Lung (tissue), 12 donors: Measurements from ENCODE around the gene NTN1. TPM values are rescaled to one million over a fixed set of nuclear protein-coding genes. Genes with fewer than 3 reads are reported as not detected.
"Not testable (repeated sequence)": the region's sequence is repeated elsewhere in the genome, so short reads cannot be mapped to it uniquely, and the experiment has no call there.

ENCODE experiments used
- ATAC-seq: fragments of 200-7000 bp; cut with Tn5 transposase; one replicate; pipeline ENCODE4 v1.9.1; 2020; ENCODE audit warnings: moderate number of reproducible peaks; ENCODE audit not compliant: insufficient read depth, low FRiP score
- DNase-seq, 3 donors: peaks; one replicate each; pipeline ENCODE4 v3.0.0-alpha.2; 2013 to 2017
- H3K27ac ChIP-seq, 2 donors: one replicate each; pipeline ENCODE4 v1.5.1; 2013; ENCODE audit warnings: mild to moderate bottlenecking in 2 of 2, moderate library complexity in 2 of 2, control low read depth in 1 of 2, inconsistent platforms in 1 of 2, low read depth in 1 of 2, low read length in 1 of 2
- H3K27me3 ChIP-seq, 3 donors: one replicate each; pipeline ENCODE4 v1.5.1; 2013; ENCODE audit warnings: low read length in 2 of 3; ENCODE audit not compliant: control insufficient read depth in 3 of 3, insufficient read depth in 3 of 3
- H3K36me3 ChIP-seq, 4 donors: one replicate each; pipeline ENCODE4 v1.5.1; 2013; ENCODE audit warnings: low read length in 4 of 4, mild to moderate bottlenecking in 1 of 4, moderate library complexity in 1 of 4; ENCODE audit not compliant: control insufficient read depth in 4 of 4, insufficient read depth in 4 of 4
- H3K4me1 ChIP-seq, 5 donors: one replicate each; pipeline ENCODE4 v1.5.1; 2013; ENCODE audit warnings: low read length in 5 of 5, mild to moderate bottlenecking in 2 of 5, moderate library complexity in 1 of 5; ENCODE audit not compliant: control insufficient read depth in 5 of 5, insufficient read depth in 5 of 5
- H3K4me3 ChIP-seq: one replicate; pipeline ENCODE4 v1.5.1; 2013; ENCODE audit warnings: mild to moderate bottlenecking, control low read depth, moderate library complexity
- H3K9ac ChIP-seq, 2 donors: one replicate each; pipeline ENCODE4 v1.5.1; 2013; ENCODE audit warnings: low read length in 2 of 2, control low read depth in 1 of 2; ENCODE audit not compliant: insufficient read depth in 1 of 2
- H3K9me3 ChIP-seq, 4 donors: one replicate each; pipeline ENCODE4 v1.5.1; 2013; ENCODE audit warnings: low read length in 3 of 4, mild to moderate bottlenecking in 1 of 4, moderate library complexity in 1 of 4; ENCODE audit not compliant: control insufficient read depth in 4 of 4, insufficient read depth in 3 of 4
- CTCF ChIP-seq: IDR thresholded peaks from 2 replicates; pipeline ENCODE4 v1.5.1; 2012; ENCODE audit warnings: mild to moderate bottlenecking; ENCODE audit errors: control extremely low read depth, extremely low read depth
- WGBS, 2 donors: extraction: QIAGEN DNeasy Blood & Tissue Kit; methylation state at CpG; one replicate each; pipeline ENCODE4 v1.1.7; 2013; 5-methylcytosine and 5-hydroxymethylcytosine counted together
- polyA plus RNA-seq, 2 donors: library from polyadenylated mRNA; stranded (reverse); fragments of 200-250 nt; gene quantifications; one replicate each; pipeline ENCODE4 v1.2.1, GENCODE V29; 2013
- total RNA-seq, 2 donors: library from RNA; depleted of rRNA in 1 of 2; stranded (reverse); fragments of >200 nt in 1 of 2; gene quantifications; one replicate each; pipeline ENCODE4 v1.2.1, GENCODE V29; 2014 to 2021
- donor health status: control.
- donor health status: control.
- donor health status: Bipolar disorder and iron deficiency.
- donor health status: healthy.
- donor health status: DM: yes; HTN: yes; CAD: no.

Gene NTN1
- total and polyA plus RNA-seq, 4 donors: 3.6 to 17.1 (median 7.8) TPM

GRCh38 chr17:9256751-9257629 lies 235.7 kb downstream of the NTN1 start:
- H3K36me3 ChIP-seq: no peaks in the 10 kb centered on the region
- H3K4me3 ChIP-seq: no peak overlapping the region
- H3K9ac ChIP-seq: no peak overlapping the region
- WGBS, 2 donors: 31 to 39% methylated on average over 19 of the region's 19 CpGs
- H3K4me1 ChIP-seq: peaks cover 0 to 11% (median 0%) of the 10 kb centered on the region in 5 donors
- ATAC-seq (no peak), DNase-seq (no peak)
- H3K9me3 ChIP-seq: no peaks in the 10 kb centered on the region
- peaks cover 0 to 29% (median 0%) of the 10 kb centered on the region in 3 donors for H3K27me3 ChIP-seq
- no peak for TF ChIP-seq CTCF
- H3K27ac ChIP-seq: peak overlapping the region in 1 of 2 donors; percentile 34

- H3K27me3 ChIP-seq: peaks cover 0 to 32% (median 0%) of the 10 kb centered on the region in 3 donors
- H3K36me3 ChIP-seq, ATAC-seq, H3K4me3 ChIP-seq, H3K9ac ChIP-seq, H3K27ac ChIP-seq, DNase-seq, H3K9me3 ChIP-seq: not testable (repeated sequence)
- WGBS, 2 donors: 88 to 94% methylated on average over 9 of the region's 9 CpGs
- peaks cover 0 to 11% (median 0%) of the 10 kb centered on the region in 5 donors for H3K4me1 ChIP-seq
These were observed 236.3 kb downstream of the NTN1 start for GRCh38 chr17:9257630-9257965.

GRCh38 chr17:9258115-9259015 lies 237.1 kb downstream of the NTN1 start:
- Histone ChIP-seq H3K4me3 (no peak overlapping the region), H3K27me3 (peaks cover 0 to 25% (median 0%) of the 10 kb centered on the region in 3 donors), H3K9me3 (no peaks in the 10 kb centered on the region), H3K4me1 (peaks cover 0 to 11% (median 0%) of the 10 kb centered on the region in 5 donors), H3K27ac (no peak overlapping the region), H3K36me3 (no peaks in the 10 kb centered on the region), H3K9ac (no peak overlapping the region)
- WGBS, 2 donors: 85 to 87% methylated on average over 15 of the region's 15 CpGs
- TF ChIP-seq CTCF: no peak
- ATAC-seq: no peak
- no peak for DNase-seq

- Histone ChIP-seq H3K36me3 (no peaks in the 10 kb centered on the region), H3K9ac (no peak overlapping the region), H3K27me3 (peaks cover 0 to 24% (median 0%) of the 10 kb centered on the region in 3 donors), H3K4me3 (no peak overlapping the region), H3K4me1 (peaks cover 0 to 11% (median 0%) of the 10 kb centered on the region in 5 donors), H3K9me3 (peaks cover 0 to 4% (median 1%) of the 10 kb centered on the region in 4 donors), H3K27ac (no peak overlapping the region)
- no peak for TF ChIP-seq CTCF
- 66 to 72% methylated on average over 10 of the region's 10 CpGs for WGBS, 2 donors
- no peak for ATAC-seq
- DNase-seq: peak in 1 of 3 donors; percentile 34
These were observed 238.1 kb downstream of the NTN1 start for GRCh38 chr17:9259419-9259818.
